Astrocyte (in vitro differentiated cells and primary cell): ENCODE results near the gene SPRING1. TPM values are rescaled to one million over a fixed set of nuclear protein-coding genes. Genes with fewer than 3 reads are reported as not detected.

Source experiments
- DNase-seq: peaks from one replicate; pipeline ENCODE4 v3.0.0-alpha.2; 2010; ENCODE audit warnings: low read depth
- FAIRE-seq: peaks from 2 replicates; lab custom pipeline; 2011; peaks lifted over from hg19 to GRCh38; lab: Jason Lieb, UNC
- H2AFZ ChIP-seq: 2 replicates; pipeline ENCODE4 v1.6.0; 2012; ENCODE audit warnings: low read depth, low read length, inconsistent platforms
- H3K27ac ChIP-seq: 2 replicates; pipeline ENCODE4 v1.5.1; 2011; ENCODE audit warnings: low read depth, low read length, inconsistent platforms
- H3K27me3 ChIP-seq: 2 replicates; pipeline ENCODE4 v1.6.0; 2011; ENCODE audit warnings: low read length, inconsistent platforms; ENCODE audit not compliant: insufficient read depth
- H3K36me3 ChIP-seq: 2 replicates; pipeline ENCODE4 v1.5.1; 2011; ENCODE audit warnings: low read length, inconsistent platforms; ENCODE audit not compliant: insufficient read depth
- H3K4me1 ChIP-seq: 2 replicates; pipeline ENCODE4 v1.5.1; 2011; ENCODE audit warnings: low read length, inconsistent platforms; ENCODE audit not compliant: insufficient read depth
- H3K4me2 ChIP-seq: 2 replicates; pipeline ENCODE4 v1.6.0; 2012; ENCODE audit warnings: low read length, inconsistent platforms
- H3K4me3 ChIP-seq: 2 replicates; pipeline ENCODE4 v1.5.1; 2011; ENCODE audit warnings: low read depth, mild to moderate bottlenecking, low read length, inconsistent platforms; ENCODE audit not compliant: insufficient read depth
- H3K79me2 ChIP-seq: 2 replicates; pipeline ENCODE4 v1.6.0; 2012; ENCODE audit warnings: mild to moderate bottlenecking, low read length, inconsistent platforms; ENCODE audit not compliant: insufficient read depth
- H3K9ac ChIP-seq: 2 replicates; pipeline ENCODE4 v1.6.0; 2012; ENCODE audit warnings: mild to moderate bottlenecking, low read length, inconsistent platforms
- H3K9me3 ChIP-seq: 2 replicates; pipeline ENCODE4 v1.5.1; 2012; ENCODE audit warnings: low read depth, mild to moderate bottlenecking, low read length, inconsistent platforms; ENCODE audit not compliant: insufficient read depth
- H4K20me1 ChIP-seq: 2 replicates; pipeline ENCODE4 v1.6.0; 2012; ENCODE audit warnings: low read length, inconsistent platforms; ENCODE audit not compliant: insufficient read depth
- H3K27ac Mint-ChIP-seq: one replicate; pipeline ENCODE4 v1.8.0; 2021; ENCODE audit warnings: mild to moderate bottlenecking, mixed read lengths; ENCODE audit not compliant: unreplicated experiment
- H3K27me3 Mint-ChIP-seq: one replicate; pipeline ENCODE4 v1.8.0; 2021; ENCODE audit warnings: low read depth, mixed read lengths; ENCODE audit not compliant: unreplicated experiment
- H3K36me3 Mint-ChIP-seq: one replicate; pipeline ENCODE4 v1.8.0; 2021; ENCODE audit warnings: low read depth, mixed read lengths; ENCODE audit not compliant: unreplicated experiment
- H3K4me1 Mint-ChIP-seq: one replicate; pipeline ENCODE4 v1.8.0; 2021; ENCODE audit warnings: low read depth, mixed read lengths; ENCODE audit not compliant: unreplicated experiment
- H3K4me3 Mint-ChIP-seq: one replicate; pipeline ENCODE4 v1.8.0; 2021; ENCODE audit warnings: mild to moderate bottlenecking, moderate library complexity, mixed read lengths; ENCODE audit not compliant: unreplicated experiment
- H3K9me3 Mint-ChIP-seq: one replicate; pipeline ENCODE4 v1.8.0; 2021; ENCODE audit warnings: mild to moderate bottlenecking, mixed read lengths; ENCODE audit not compliant: unreplicated experiment
- EZH2 ChIP-seq: IDR thresholded peaks from 2 replicates; pipeline ENCODE4 v1.6.1; 2012; ENCODE audit warnings: mild to moderate bottlenecking, low read length, inconsistent platforms; ENCODE audit not compliant: insufficient read depth
- total RNA-seq: library from RNA; stranded (reverse); gene quantifications from 2 replicates; pipeline ENCODE4 v1.2.1, GENCODE V29; 2021
- TF ChIP-seq, protein P1 (sequence below): IDR thresholded peaks from 2 replicates; pipeline ENCODE4 v1.5.1; 2011; ENCODE audit warnings: low read depth, mild to moderate bottlenecking, inconsistent platforms, low read length, moderate library complexity; ENCODE audit not compliant: insufficient read depth

The SPRING1 gene
- total RNA-seq, 1 donor from 2014 or later = 54.2 TPM

DNA sequence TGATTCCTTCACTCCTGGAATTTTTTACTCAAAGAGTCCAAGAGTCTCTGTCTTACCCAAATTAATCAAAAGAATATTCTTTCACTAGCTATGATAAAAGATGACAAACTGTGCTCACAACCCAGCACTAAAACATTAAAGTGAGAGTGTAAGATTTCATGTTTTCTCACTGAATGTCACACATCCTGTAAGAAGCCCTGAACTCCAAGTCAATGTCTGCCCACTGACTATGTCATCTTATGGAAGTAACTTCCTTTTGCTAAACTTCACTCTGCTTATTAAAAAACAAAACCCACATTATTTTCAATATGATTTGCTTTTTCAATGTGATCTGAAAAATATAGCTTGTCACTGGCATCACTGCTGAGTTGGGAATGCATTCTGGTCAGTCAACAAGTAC, 15.6 kb downstream of the SPRING1 start:
- Mint-ChIP-seq H3K27ac (no peak overlapping the region), H3K9me3 (no peaks in the 10 kb centered on the region), H3K27me3 (no peaks in the 10 kb centered on the region), H3K4me1 (peaks cover 14% of the 10 kb centered on the region), H3K4me3 (no peak overlapping the region), H3K36me3 (peaks cover 16% of the 10 kb centered on the region)
- Histone ChIP-seq H3K27ac (no peak overlapping the region), H3K79me2 (peaks cover 26% of the 10 kb centered on the region), H3K27me3 (no peaks in the 10 kb centered on the region), H3K4me2 (no peak overlapping the region), H3K9me3 (no peaks in the 10 kb centered on the region), H4K20me1 (peaks cover 60% of the 10 kb centered on the region), H3K9ac (no peak overlapping the region), H3K4me1 (peaks cover 29% of the 10 kb centered on the region), H3K4me3 (no peak overlapping the region), H2AFZ (no peak overlapping the region), H3K36me3 (no peaks in the 10 kb centered on the region)
- DNase-seq (no peak), FAIRE-seq (no peak)
- TF ChIP-seq EZH2 = no peak
- TF ChIP-seq, protein P1, sequence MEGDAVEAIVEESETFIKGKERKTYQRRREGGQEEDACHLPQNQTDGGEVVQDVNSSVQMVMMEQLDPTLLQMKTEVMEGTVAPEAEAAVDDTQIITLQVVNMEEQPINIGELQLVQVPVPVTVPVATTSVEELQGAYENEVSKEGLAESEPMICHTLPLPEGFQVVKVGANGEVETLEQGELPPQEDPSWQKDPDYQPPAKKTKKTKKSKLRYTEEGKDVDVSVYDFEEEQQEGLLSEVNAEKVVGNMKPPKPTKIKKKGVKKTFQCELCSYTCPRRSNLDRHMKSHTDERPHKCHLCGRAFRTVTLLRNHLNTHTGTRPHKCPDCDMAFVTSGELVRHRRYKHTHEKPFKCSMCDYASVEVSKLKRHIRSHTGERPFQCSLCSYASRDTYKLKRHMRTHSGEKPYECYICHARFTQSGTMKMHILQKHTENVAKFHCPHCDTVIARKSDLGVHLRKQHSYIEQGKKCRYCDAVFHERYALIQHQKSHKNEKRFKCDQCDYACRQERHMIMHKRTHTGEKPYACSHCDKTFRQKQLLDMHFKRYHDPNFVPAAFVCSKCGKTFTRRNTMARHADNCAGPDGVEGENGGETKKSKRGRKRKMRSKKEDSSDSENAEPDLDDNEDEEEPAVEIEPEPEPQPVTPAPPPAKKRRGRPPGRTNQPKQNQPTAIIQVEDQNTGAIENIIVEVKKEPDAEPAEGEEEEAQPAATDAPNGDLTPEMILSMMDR = no peak

DNA sequence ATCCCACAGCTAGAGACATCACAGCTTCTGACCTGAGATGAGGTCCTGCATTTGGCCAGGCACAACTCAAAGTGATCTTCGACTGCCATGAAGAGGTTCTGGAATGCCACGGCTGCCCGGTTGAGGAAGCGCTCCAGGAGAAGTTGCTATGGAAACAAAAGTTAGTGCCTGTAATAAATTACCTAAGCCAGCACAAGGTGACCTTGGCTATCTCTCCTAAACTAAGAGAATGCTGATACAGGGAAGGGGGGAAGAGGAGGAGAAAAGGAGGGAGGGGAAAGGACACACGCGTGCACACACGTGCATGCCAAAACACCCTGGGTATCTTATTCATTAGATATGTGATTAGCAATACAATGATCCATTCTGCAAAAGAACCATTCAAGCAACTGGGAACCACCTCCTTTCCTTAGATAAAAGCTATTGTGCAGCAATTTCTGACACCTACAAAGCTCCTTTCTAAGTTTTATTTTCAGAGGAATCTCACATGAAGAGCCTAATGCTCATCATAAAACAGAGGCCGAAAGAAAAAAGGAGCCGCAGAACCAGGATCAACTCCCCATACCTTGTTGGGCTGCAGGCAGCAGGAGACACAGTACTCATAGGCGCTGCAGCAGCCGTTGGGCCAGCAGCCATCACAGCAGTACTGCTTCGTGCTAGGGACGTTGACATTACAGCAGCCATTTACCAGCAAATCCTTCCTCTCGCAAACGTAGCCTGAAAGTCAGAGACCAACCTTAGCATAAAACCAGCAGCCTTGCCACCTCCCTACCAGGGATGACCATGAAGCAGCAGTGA, 17.9 kb downstream of the SPRING1 start:
- no peak overlapping the region for H3K4me3 Mint-ChIP-seq
- Histone ChIP-seq H4K20me1 (peaks cover 50% of the 10 kb centered on the region), H3K27me3 (no peaks in the 10 kb centered on the region), H3K4me3 (no peak overlapping the region), H3K9me3 (no peaks in the 10 kb centered on the region), H3K9ac (no peak overlapping the region), H3K4me1 (peaks cover 32% of the 10 kb centered on the region), H2AFZ (no peak overlapping the region), H3K4me2 (no peak overlapping the region), H3K79me2 (peaks cover 7% of the 10 kb centered on the region), H3K36me3 (peaks cover 8% of the 10 kb centered on the region), H3K27ac (no peak overlapping the region)
- H3K27me3 Mint-ChIP-seq = no peaks in the 10 kb centered on the region
- DNase-seq (no peak), FAIRE-seq (no peak)
- H3K9me3 Mint-ChIP-seq = no peaks in the 10 kb centered on the region
- H3K4me1 Mint-ChIP-seq = peaks cover 14% of the 10 kb centered on the region
- H3K36me3 Mint-ChIP-seq = peaks cover 24% of the 10 kb centered on the region
- H3K27ac Mint-ChIP-seq = no peak overlapping the region
- TF ChIP-seq, protein P1 = no peak
- TF ChIP-seq EZH2 = no peak
